Left hindlimb (tissue), 1 donor: ENCODE data around the gene ANKUB1.

ENCODE experiments used
- DNase-seq: peaks from one replicate; pipeline ENCODE4 v3.0.0-alpha.2; 2018

Gene ANKUB1

DNA sequence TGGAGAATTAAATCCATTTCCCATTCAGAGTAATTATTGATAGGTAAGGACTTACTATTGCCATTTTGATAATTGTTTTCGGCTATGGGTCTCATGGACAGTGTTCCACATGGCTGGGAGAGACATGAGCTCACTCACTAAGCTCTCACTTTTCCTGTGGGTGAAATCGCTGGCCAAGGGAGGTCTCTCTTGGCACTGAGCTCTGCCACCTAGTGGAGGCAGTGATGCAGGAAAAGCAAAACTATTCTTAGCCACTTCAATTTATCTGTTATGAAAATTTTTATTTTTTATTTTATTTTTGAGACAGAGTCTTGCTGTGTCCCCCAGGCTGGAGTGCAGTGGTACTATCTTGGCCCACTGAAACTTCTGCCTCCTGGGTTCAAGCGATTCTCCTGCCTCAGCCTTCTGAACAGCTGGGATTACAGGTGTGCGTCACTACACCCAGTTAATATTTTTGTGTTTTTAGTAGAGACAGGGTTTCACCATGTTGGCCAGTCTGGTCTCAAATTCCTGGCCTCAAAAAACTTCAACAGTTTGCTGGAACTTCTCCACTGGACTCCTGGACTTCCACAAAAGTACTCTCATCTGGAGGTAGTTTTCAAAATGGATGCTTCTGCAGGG is 16.0 kb upstream of the ANKUB1 start:
- peak; percentile 63 for DNase-seq

DNA sequence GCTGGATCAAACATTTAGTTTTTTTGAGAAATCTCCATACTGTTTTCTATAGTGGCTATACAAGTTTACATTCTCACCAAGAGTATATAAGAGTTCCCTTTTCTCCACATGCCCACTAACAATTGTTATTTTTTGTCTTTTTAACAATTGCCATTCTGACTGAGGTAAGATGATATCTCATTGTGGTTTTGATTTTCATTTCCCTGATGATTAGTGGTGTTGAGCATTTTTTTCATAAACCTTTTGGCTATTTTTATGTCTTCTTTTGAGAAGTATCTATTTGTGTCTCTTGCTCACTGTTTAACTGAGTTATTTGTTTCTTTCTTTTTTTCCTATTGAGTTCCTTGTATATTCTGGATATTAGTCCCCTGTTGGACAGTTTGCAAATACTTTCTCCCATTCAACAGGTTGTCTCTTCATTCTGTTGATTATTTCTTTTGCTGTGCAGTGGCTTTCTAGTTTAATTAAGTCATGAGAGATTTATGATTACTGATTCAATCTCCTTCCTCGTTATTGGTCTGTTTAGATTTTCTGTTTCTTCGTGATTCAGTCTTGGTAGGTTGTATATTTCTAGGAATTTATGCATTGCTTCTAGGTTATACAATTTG is 13.9 kb upstream of the ANKUB1 start:
- no peak for DNase-seq

DNA sequence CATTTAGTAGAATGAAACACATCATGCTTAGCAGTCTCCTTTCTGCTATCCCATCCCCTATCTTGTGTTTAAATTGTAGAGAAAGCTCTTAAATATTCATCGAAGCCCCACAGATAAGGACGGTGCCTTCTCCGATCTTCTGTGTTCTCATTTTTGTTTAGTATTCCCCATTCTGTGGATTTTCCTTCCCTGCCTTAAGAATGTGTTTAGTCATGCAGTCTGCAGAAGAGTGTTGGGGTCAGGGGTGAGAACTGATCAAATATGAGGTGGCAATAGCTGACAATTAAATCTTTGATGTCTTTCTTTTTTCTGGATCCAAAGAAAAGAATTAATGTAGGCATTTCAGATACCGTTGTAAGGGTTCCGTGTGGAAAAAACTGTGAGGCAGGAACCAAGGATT is 9.3 kb upstream of the ANKUB1 start:
- no peak for DNase-seq

GRCh38 chr3:149801195-149801594 is 8.8 kb upstream of the ANKUB1 start:
- no peak for DNase-seq

- DNase-seq = no peak
These were observed 8.3 kb upstream of the ANKUB1 start for GRCh38 chr3:149800693-149801092.

- no peak for DNase-seq
These were observed 3.7 kb upstream of the ANKUB1 start for GRCh38 chr3:149796026-149796425.

DNA sequence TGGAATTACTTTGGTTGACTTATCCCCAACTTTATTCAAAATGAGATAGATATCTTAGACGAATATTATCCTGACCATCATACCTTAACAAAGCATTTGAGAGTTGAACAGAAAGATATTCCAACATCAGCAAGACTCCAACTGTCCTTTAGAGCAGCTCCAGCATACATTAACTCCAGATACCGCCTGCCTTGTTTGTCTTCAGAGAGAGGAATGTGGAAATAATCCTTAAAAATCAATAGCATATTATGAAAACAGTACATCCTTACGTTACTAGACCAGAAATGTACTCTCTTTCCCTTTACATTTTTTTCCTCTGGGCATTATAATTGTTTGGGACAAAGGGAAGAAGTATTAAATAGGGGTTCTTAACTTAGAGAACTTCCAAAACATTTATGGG is 1.7 kb downstream of the ANKUB1 start:
- DNase-seq = no peak

DNA sequence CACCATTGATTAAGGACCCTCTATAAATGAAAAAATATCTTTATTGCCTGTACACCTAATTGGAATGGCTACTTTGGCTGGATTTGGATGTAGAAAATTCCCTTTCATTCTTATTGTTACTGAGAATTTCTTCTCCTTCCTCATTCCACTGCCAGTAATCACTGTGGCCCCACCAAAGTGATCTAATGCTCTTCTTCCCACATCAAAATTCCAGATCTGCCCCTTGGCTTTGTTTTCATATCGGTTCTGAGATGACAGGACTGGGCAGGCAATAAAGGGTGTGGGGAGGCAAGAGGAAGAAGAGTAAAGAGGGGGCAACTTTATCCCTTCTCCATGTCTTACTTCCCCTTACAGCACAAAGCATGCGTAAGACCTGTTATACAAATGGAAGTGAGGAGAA is 2.1 kb downstream of the ANKUB1 start:
- no peak for DNase-seq

- DNase-seq = no peak
These were observed 8.2 kb downstream of the ANKUB1 start for GRCh38 chr3:149784064-149784704.

DNA sequence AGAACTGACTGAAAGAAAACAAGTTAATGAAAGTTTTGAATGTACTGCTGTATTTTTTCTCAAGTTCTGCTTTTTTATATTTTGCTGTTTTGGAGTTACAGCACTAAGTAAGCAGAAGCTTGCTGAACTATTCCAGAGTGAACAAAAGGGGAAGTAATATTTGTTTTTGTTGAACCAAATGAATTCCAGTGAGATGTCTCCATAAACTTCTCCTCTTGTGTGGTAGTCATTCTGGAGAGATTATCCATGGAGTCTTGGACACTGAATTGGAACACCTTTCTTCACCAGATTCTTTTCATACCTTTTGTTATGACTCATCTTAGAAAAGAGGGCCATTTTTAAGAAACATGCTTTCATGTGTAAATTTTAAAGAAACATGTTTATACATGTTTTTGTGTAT is 8.8 kb downstream of the ANKUB1 start:
- no peak for DNase-seq

DNA sequence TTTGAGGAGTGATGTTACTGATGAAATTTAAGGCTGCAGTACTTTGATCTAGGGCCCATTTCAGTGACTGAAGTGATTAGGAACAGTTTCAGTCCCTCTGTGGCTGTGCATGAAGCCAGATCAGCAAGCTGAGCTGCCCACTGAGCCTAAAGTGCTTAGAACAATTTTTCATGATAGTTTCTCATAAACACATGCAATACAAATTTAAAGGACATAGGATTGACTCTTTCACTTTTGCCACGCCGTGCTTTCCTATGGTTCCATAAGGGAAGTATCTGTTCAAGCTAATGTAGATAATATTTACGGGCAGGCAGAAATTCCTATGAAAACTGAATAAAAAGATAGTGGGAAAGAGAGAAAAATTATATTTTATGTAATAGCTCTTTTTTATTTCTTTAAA is 10.6 kb downstream of the ANKUB1 start:
- DNase-seq = no peak

DNA sequence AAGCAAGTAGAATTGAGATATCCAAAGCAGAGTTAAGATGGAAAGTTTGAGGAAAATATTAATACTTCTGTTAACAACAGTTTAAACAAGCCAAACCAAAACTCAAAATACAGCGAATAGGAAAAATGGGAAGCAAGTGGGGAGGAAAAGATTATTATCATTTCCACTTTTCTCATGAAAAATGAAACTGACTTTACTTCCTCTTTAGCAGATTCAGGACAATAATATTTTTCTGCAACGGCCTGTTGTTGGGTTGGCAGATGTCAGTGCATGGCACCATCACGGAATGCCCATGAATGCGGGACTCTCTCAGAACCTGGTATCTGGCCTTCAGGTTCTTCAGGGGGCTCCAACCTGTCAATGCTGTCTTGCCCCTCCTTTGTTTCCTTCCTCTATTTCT is 11.1 kb downstream of the ANKUB1 start:
- no peak for DNase-seq

GRCh38 chr3:149777414-149778214 is 14.7 kb downstream of the ANKUB1 start:
- no peak for DNase-seq

DNA sequence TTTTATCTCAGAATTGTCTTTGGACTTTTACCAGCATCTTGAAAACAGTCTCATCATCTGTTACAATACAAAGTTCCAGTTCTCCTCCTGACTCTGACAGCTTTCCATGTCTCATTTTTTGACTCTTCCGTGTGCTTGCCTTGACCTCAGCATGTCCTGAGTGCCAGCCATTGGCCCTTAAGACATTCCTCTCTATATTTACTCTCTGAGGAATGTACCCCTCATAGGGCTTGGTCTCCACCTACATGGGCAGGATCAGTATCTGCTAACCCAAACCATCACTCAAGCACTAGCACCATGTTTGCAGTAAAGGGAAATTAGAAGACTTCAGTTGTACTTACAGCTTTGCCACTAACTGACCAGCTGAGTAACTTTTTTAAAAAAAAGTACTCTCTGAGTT is 16.2 kb downstream of the ANKUB1 start:
- no peak for DNase-seq

- no peak for DNase-seq
These were observed 19.5 kb downstream of the ANKUB1 start for GRCh38 chr3:149772861-149773260.

DNA sequence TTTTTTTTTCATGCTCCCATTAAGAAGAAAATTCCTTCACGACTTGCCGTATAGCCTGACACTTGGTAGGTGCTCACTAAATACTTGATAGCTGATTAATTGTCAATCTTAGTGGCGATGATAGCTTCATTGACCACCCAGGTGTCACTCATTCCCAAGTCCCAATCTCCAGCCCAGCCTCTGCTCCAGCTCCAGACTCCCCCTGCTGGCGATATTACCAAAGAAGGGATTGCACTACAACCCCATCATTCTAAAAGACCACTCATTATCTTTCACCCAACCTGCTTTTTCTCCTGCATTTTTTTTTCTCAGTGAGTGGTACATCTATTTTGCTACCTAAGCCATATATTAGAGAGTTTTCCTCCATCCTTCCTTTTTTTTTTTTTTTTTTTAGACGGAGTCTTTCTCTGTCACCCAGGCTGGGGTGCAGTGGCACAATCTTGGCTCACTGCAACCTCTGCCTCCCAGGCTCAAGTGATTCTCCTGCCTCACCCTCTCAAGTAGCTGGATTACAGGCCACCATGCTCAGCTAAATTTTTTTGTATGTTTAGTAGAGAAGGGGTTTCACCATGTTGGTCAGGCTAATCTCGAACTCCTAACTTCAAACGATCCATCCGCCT is 20.6 kb downstream of the ANKUB1 start:
- DNase-seq = peak; percentile 43

GRCh38 chr3:149770246-149770645 is 22.1 kb downstream of the ANKUB1 start:
- no peak for DNase-seq

DNA sequence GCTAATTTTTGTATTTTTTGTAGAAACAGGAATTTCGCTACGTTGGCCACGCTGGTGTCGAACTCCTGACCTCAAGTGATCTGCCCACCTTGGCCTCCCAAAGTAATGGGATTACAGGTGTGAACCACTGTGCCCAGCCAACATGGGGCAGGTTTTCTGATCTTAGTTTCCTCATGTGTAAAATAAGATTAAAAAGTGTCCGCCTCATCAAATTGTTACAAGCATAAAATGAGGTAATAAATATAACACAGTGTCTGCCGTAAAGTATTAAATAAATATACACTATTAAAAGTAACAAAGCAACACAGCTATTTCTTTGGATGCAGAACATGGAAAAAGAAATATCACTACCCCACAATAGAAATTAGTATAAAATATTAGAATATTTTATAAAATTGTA is 23.6 kb downstream of the ANKUB1 start:
- no peak for DNase-seq

GRCh38 chr3:149767720-149768119 is 24.6 kb downstream of the ANKUB1 start:
- DNase-seq = no peak

DNA sequence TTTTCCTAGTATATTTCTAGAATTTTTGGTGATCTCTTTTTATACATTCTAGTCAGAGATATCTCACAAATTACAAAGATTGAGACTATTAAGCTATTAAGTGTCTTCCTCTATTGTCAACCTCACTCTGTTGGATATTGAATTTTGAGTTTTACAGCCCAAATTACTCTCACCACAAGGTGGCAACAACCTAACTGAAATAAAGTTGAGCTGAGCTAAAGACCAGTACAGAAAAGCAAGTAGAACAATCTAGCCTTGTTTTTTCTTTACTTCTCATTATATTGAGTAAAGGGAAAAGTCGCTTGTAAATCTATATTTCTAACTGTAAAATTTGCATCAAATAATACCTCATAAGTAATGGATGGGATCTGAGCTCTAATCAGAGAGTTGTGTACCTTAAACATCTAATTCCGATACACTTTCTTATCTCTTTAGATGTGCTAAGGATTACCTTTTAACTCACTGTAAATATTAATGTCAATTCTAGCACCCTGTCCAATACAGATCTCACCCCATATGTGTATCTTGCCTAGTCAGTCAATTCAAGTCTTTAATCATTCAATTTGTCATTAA is 26.5 kb downstream of the ANKUB1 start:
- no peak for DNase-seq

DNA sequence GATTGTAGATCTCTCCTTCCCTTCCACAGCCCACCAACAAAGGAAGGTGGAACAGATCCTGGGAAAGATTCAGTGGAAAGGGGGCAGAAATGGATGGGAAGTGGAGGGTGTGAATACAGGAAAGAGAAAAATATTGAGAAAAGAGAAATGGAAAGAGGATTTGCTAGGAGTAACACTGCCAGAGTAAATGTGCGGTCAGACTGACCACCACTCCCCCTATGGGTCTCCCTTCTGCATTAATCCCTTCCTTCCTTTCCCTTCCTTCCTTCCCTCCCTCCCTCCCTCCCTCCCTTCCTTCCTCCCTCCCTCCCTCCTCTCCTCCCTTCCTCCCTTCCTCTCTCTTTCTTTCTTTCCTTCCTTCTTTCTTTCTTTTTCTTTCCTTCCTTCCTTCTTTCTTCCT is 28.1 kb downstream of the ANKUB1 start:
- no peak for DNase-seq

- no peak for DNase-seq
These were observed 28.7 kb downstream of the ANKUB1 start for GRCh38 chr3:149763565-149764195.

DNA sequence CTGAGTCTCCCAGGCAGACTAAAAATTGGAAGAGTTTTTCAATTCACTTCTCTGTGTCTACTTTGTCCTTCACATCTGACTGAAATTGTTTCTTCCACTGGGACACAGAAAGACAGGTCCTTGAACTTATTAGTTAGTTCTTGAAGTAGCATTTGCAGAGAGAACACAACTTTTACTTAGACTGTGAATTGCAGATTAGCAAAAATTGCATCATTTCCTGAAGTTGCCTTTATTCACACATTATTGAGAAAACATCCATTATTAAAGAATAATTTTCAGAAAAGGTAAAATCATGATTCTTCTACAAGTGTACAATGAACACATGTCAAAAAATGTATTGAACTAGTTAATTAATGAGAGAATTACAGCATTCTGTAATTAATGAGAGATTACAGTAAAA is 38.6 kb downstream of the ANKUB1 start:
- DNase-seq = no peak
